WERI-Rb-1 (cell line): Measurements from ENCODE around the gene KHDRBS2.

Source experiments
- DNase-seq: peaks from one replicate; pipeline ENCODE4 v3.0.0-alpha.2; 2020
- H3K27ac ChIP-seq: fragments of 250-450 bp; sonication (Bioruptor Pico); 2 replicates; pipeline ENCODE4 v1.5.1; 2020; ENCODE audit warnings: mild to moderate bottlenecking, moderate library complexity
- H3K27me3 ChIP-seq: fragments of 250-450 bp; sonication (Bioruptor Pico); 2 replicates; pipeline ENCODE4 v1.5.1; 2021; ENCODE audit warnings: mild to moderate bottlenecking, low read depth, moderate library complexity; ENCODE audit not compliant: insufficient read depth, severe bottlenecking
- H3K36me3 ChIP-seq: fragments of 250-450 bp; sonication (Bioruptor Pico); 2 replicates; pipeline ENCODE4 v1.5.1; 2020; ENCODE audit warnings: mild to moderate bottlenecking, moderate library complexity
- H3K4me3 ChIP-seq: 2 replicates; pipeline ENCODE4 v1.5.1; 2011; ENCODE audit warnings: low read depth, mild to moderate bottlenecking, control low read depth, low read length
- H3K9me3 ChIP-seq: fragments of 250-450 bp; sonication (Bioruptor Pico); 2 replicates; pipeline ENCODE4 v1.5.1; 2021; ENCODE audit warnings: mild to moderate bottlenecking, moderate library complexity; ENCODE audit not compliant: severe bottlenecking
- TF ChIP-seq, protein P1 (sequence below): IDR thresholded peaks from 2 replicates; pipeline ENCODE4 v1.5.1; 2011; ENCODE audit warnings: low read depth, mild to moderate bottlenecking, control low read depth, inconsistent platforms, low read length

KHDRBS2 gene

DNA sequence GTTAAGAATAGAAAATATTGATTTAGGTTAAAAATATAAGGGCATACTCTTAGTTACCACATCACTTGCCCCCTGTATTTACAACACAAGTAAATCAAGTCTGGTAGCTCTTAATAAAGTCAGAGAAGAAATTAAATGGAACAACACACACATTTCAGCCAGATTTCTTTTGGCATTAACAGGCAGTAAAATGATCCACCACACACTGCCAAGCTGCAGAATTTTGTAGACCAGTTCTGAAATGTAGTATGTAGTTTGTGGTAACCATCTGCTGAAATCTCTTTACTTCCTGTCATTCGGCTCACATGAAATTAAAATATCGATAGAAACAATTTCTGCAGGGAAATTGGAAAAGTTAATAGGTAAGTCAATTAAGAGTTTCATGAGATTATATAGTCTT is 326.8 kb downstream of the KHDRBS2 start:
- Histone ChIP-seq H3K27ac (no peak overlapping the region), H3K27me3 (peaks cover 22% of the 10 kb centered on the region), H3K36me3 (no peaks in the 10 kb centered on the region), H3K4me3 (no peak overlapping the region), H3K9me3 (peaks cover 7% of the 10 kb centered on the region)
- TF ChIP-seq, protein P1, sequence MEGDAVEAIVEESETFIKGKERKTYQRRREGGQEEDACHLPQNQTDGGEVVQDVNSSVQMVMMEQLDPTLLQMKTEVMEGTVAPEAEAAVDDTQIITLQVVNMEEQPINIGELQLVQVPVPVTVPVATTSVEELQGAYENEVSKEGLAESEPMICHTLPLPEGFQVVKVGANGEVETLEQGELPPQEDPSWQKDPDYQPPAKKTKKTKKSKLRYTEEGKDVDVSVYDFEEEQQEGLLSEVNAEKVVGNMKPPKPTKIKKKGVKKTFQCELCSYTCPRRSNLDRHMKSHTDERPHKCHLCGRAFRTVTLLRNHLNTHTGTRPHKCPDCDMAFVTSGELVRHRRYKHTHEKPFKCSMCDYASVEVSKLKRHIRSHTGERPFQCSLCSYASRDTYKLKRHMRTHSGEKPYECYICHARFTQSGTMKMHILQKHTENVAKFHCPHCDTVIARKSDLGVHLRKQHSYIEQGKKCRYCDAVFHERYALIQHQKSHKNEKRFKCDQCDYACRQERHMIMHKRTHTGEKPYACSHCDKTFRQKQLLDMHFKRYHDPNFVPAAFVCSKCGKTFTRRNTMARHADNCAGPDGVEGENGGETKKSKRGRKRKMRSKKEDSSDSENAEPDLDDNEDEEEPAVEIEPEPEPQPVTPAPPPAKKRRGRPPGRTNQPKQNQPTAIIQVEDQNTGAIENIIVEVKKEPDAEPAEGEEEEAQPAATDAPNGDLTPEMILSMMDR: no peak
- DNase-seq: no peak

DNA sequence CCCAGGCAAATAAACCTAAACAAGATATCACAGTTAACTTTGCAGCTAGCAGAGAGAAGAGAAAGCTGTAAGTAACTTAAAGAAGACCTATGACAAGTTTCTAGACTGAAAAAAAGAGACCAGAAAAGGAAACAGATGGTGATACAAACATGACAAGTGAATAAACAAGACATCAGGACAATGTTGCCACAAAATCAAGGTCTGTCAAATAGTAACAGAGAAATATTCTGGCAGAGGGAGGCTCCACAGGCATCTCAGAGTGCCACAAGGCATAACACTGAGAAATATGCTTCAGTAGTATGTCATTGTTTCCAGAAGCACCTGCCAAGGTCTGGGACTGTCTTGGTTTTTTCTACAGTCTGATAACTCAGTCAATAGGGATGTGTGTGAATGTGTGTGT is 332.2 kb downstream of the KHDRBS2 start:
- Histone ChIP-seq H3K36me3 (no peaks in the 10 kb centered on the region), H3K9me3 (peaks cover 7% of the 10 kb centered on the region), H3K27ac (no peak overlapping the region), H3K27me3 (peaks cover 5% of the 10 kb centered on the region), H3K4me3 (no peak overlapping the region)
- TF ChIP-seq, protein P1: no peak
- DNase-seq: no peak

DNA sequence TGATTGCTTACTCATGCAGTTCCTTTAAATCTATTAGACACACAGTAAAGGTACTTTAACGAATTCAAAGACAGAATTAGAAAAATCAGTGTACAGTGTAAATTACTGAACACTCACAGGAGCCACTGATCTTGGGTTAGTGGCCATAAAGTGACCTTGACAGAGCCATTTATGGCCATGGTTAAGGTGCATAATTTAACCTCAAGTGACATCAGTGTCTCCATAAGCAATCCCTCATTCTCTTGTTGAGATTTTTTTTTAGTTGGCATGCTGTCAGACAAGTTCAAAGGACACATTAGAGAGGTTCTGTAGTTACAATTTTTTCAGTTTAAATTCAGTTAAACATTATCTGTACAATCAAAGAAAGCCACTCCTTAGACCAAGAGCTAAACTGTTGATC is 334.4 kb downstream of the KHDRBS2 start:
- Histone ChIP-seq H3K4me3 (no peak overlapping the region), H3K27me3 (peaks cover 3% of the 10 kb centered on the region), H3K9me3 (peaks cover 1% of the 10 kb centered on the region), H3K27ac (no peak overlapping the region), H3K36me3 (no peaks in the 10 kb centered on the region)
- DNase-seq: no peak
- TF ChIP-seq, protein P1: no peak

DNA sequence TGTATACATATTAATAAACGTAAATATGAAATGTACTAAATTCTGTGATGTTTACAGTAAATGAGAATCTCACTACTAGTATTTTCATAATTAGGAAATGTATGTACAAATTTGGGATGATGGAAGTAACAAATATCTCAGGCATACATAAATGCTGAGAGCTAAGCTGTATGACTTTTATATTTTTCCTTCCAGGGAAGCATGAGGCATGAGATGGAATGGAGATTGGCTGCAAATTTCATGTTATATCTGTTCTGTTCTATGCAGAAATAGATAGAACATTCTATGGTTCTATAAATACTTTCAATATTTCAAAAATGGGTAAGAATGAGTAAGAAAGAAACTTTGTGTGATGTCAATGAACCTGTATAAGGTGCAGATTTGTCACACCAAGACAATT is 335.2 kb downstream of the KHDRBS2 start:
- Histone ChIP-seq H3K27ac (no peak overlapping the region), H3K4me3 (no peak overlapping the region)
- DNase-seq: no peak

DNA sequence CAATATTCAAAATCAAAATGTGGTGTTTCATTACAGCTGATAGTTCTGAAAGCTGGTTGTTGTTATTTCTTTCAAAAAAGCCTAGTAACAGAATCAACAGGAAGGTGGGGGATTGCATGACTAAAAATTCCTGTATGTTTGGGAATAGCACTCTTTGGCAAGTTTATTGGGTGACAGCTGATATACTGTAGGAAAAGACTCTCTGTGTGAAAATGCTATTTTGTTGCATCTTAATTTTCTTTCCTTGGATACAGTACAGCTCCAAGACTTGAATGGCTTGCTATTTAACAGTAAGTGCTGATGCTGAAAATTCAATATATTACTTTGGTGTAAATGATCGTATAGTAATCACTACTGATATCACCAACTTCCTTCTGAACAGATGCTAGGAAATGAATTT is 336.1 kb downstream of the KHDRBS2 start:
- TF ChIP-seq, protein P1: no peak
- no peaks in the 10 kb centered on the region for H3K9me3 ChIP-seq
- no peak for DNase-seq
- H3K27ac ChIP-seq: no peak overlapping the region
- no peaks in the 10 kb centered on the region for H3K36me3 ChIP-seq
- peaks cover 10% of the 10 kb centered on the region for H3K27me3 ChIP-seq
- no peak overlapping the region for H3K4me3 ChIP-seq

More for the DNA sequence above, 335.2 kb downstream of the KHDRBS2 start:
- no peaks in the 10 kb centered on the region for H3K9me3 ChIP-seq
- peaks cover 9% of the 10 kb centered on the region for H3K27me3 ChIP-seq
- no peaks in the 10 kb centered on the region for H3K36me3 ChIP-seq
- TF ChIP-seq, protein P1: no peak

DNA sequence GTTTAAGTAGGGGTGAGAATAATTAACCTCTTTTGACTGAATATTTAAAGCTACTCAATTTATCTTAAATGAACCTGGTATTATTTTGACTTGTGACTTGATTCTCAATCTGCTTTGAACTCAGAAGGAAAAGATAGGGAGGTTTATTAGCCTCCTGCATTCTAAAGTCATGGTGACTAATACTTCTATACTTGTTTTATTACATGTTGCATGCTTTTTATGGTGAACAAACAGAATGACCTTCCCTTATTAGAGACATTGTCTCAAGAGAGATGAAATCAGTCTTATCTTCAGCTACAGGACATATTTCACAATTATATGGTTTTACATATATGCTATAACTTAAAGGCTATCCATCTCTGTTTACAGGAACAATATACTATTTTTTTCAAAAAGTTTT is 336.9 kb downstream of the KHDRBS2 start:
- DNase-seq: no peak
- Histone ChIP-seq H3K27ac (no peak overlapping the region), H3K36me3 (no peaks in the 10 kb centered on the region), H3K9me3 (no peaks in the 10 kb centered on the region), H3K27me3 (peaks cover 13% of the 10 kb centered on the region), H3K4me3 (no peak overlapping the region)
- TF ChIP-seq, protein P1: no peak
